HepG2 (cell line): Measurements from ENCODE around the gene SQOR.

Source experiments
- CTCF ChIP-seq: sonication (generic); formaldehyde crosslinking; IDR thresholded peaks from 2 replicates; pipeline ENCODE4 v1.5.0; 2020; ENCODE audit warnings: mild to moderate bottlenecking, missing genetic modification reagents, moderate library complexity
- MBD4 ChIP-seq: IDR thresholded peaks from 2 replicates; pipeline ENCODE4 v1.6.1; 2012; ENCODE audit warnings: low read length, inconsistent platforms, borderline replicate concordance
- ZBTB26 ChIP-seq: IDR thresholded peaks from 2 replicates; pipeline ENCODE4 v1.6.1; 2016; ENCODE audit warnings: missing compliant biosample characterization, missing genetic modification reagents, borderline replicate concordance
- ZUFSP ChIP-seq: sonication (generic); formaldehyde crosslinking; IDR thresholded peaks from 2 replicates; pipeline ENCODE4 v1.9.0; 2021; ENCODE audit warnings: missing genetic modification reagents, mild to moderate bottlenecking, borderline replicate concordance

- TF ChIP-seq CTCF (CRISPR knock-in tag) (no peak), ZBTB26 (no peak; the same call in 1 of the 2 replicates), MBD4 (no peak), ZUFSP (no peak)
Measured at GRCh38 chr15:45587095-45587862, 47.5 kb upstream of the SQOR start, which contains the start of gene BLOC1S6.
